GM20431 (cell line): Measurements from ENCODE around the gene ARHGEF40.

Experiments used
- in situ Hi-C: fragments of 300-500 bp; cut with MseI, MboI; formaldehyde crosslinking; loops from one replicate; pipeline ENCODE4 v1.15.0; 2020; ENCODE audit warnings: low sequenced_read_pairs; ENCODE audit not compliant: unreplicated experiment

ARHGEF40 gene

DNA sequence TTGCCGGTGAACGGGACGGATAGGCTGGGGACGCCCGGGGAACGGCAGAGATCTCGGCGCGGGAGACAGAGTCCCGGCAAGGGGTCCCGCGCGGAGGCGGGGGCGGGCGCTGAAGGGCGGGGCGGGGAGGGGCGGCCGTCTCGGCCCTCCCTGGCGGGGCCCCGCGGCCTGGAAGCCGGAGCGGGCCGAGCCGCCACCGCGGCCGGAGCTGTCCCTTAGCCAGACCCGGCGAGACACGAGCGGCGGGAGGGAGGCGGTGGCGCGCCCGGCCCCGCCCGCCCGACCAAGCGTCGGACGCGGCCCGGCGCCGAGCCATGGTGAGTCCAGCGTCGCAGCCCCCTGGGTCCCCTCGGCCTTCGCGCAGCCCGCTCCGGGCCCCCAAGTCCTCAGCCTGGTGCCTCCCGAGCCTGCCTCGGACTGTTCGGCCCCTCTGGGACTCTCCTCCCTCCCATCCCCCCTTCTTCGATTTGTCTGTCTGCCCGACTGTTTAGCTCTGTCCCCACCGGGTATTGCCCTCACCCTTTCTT lies at the start of gene ARHGEF40:
ARHGEF40 (plus strand) TSS at position 222 of the 527 bp plus-strand sequence; CDS start at position 315, 93 bp downstream.
- in situ Hi-C loops, result no loop called here

DNA sequence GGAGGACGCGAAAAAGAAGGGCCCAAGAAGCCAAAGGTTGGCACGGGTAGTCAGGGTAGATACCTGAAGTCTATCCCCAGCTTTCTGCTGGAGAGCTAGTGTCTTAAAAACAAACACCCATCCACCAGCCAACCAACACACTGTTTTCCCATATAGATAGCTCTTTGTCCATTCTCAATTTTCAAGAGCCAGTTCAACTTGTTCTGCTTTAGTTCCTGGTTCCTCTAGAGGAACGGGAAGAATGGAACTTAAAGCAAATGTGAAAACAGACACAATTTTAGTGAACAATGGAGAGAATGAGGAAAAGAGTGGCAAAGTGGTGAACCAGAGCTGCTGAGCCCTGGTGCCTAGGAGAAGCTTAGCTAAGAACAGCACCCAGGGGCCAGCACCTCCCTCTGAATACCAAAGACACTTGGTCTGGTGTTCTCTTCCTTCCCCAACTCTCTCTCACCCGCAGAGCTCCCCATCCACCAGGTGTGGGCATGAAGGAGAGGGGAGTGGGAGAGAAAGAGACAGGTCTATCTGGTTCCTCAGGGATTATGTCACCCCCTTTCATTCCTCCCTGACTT lies 49.0 kb upstream of the ARHGEF40 start:
- in situ Hi-C loops, result no loop called here

DNA sequence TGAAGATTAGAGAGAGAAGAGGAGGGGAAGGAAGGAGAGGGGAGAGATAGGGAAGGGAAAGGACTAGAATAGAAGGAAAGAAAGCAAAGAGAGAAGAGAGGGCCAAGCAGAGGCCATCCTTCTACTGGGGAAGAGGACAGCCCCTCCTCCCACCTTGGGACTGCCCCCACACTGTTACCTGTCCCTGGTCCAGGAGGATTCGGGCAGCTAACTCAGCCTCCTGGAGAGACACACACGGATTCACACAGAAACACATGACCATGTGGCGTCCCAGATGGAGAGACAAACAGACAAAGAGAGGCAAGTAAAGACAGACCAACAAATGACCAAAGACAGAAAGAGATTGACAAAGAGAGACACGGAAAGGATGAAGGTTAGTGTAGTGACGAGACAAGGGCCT lies 47.4 kb upstream of the ARHGEF40 start:
- in situ Hi-C loops, result no loop called here

DNA sequence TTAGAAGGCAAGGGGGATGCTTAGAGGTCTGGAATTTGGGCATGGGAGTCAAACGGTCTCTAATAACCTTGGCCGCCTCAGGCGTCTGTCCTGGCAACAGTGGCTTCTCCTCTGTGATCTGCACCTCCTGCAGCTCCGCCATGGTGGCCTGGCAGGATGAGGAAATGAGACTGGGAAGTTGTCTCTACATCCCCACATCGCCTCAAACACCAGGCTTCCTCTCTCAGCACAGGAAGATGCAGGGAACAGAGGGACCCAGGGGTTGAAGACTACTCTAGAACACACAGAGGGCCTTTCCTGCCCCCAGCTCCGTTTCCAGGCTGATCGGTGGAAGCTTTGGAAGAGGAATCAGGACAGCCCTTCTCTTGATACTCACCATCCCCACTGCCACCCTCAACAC lies 46.9 kb upstream of the ARHGEF40 start:
- in situ Hi-C loops, result no loop called here

DNA sequence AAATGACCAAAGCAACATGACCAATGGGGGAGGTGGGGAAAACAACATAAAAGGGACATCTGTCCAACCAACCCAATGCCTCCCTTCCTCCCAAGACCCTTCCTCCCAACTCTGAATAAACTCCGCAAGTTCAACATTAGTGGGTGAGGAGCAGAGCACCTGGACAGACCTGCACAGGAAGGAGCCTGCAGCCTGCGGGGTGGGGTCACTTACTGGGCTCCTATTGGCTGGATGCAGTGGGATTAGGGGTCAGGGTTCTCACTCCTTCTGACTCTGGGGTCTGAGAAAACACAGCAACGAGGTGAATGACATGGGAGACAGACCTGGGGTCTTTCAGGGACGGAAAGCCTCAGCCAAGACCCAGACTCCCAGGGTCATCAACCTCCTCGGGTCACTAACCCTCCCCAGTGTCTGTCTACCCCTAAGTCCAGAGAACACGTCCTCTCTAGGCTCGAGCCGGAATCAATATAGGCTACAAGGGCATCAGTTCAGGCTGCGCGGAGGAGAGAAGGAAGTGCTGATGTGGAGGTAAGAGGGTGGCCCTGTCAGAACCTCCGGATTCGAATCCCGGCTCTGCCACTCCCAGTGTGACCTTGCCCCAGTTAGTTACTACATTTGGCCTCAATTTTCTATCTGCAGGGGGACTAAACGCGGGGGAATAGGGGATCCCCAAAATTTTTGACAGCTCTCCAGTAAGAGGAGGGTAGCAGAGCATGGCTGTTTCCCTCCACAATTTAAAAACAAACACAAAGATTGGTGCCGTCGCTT lies 46.1 kb upstream of the ARHGEF40 start:
- in situ Hi-C loops, result no loop called here

DNA sequence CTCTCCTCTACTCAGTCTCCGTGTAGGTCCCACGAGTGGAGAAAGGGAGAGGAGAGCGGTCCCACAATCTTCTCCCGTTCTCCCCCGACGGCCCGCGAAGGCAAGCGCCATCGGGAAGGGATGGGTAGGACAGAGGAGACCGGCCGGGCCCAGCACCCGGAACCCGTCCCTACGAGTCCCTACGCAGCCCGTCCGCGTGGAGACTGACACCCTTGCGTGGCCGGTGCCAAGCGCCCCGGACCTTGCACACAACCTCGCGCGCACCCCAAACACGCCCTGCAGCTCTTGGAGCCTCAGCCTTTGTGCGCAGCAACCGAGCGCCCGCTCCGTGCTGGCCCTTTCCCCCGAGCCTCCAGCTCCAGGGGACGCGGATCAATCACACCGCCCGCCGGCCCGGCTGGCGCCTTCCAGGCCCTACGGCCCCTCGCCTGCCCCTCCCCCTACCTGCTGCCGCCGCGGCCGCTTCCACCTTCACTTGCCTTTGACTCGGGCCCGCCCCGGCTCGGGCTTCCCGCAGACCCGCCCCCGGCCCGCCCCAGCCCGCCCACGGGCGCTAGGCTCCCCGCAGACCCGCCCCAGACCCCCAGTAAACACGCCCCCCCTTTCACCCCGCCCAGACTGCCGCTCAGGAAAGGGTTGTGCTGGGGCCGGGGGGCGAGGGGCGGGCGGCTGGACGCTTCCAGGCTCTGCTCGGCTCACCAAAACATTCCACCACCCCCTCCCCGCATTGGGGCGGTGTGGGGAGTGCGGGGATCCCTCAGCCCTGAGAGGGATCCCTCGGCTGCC lies 45.3 kb upstream of the ARHGEF40 start, which contains the start of gene NDRG2:
NDRG2 (minus strand) TSS at position 477 of the 786 bp plus-strand sequence. CDS start 1,746 bp downstream, outside the sequence.
- in situ Hi-C loops, result no loop called here

DNA sequence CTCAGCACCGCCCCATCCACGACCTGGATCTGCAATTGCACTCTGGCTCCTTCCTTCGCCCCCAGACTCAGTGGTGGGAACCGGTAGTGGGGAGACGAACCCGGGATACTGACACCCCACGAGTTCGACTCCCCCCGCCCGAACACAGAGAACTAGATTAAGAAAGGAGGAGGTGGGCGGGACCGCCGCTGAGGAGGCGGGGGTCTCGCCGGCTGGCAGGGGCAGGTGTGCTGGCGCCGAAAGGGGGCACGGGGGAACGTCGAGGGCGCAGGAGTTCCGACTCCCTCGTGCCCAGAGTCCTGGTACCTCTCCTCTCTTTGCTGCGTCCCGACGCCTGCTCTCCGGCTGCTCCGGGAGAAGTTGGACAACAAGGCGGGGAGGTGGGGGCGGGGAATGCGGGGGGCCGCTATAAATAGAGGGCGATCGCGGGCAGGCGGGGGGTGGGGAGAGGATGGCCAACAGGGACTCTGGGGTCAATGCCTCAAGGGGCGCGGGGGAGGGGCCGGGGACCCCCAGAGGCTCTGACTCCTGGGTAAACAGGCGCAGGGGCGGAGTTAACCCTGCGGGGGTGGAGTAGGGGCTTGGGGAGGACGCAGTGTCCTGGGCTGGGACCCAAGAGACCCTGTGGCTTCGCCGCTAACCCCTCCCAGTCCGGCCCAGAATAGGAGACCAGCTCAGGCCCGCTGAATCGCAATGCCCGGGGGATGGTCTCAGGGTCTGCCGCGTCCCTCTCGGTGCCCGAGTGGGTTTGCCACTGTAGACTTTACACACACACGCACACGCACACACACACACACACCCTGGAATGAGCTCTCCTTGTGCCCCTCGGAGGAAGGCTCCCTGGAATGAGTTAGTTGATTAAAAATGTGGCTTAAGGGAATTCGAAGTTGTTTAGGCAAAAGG lies 44.5 kb upstream of the ARHGEF40 start:
- in situ Hi-C loops, result no loop called here

- in situ Hi-C loops, result no loop called here
These were observed 43.7 kb upstream of the ARHGEF40 start for GRCh38 chr14:21026274-21026987.

GRCh38 chr14:21026988-21027315 lies 43.2 kb upstream of the ARHGEF40 start:
- in situ Hi-C loops, result no loop called here

DNA sequence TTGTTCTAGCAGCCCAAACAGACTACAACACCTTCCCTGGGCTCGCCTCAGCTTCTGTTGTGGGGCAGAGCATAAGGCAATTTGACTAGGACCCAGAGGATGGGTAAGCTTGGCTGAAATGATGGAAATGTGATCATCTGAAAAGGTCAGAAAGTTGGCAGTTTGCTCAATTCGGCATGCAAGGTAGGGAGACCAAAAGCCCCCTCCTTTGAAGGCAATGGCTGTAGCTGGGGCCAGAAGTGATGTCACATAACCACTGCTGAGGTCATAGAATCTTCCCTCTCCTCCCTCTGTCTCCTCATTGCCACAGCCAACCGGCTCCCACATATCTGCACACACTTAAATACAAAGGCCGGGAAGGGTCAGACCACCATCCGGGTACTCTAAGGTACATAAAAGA lies 40.2 kb upstream of the ARHGEF40 start, which contains the start of gene TPPP2:
TPPP2 (plus strand) TSS at position 301 of the 400 bp plus-strand sequence. CDS start 365 bp downstream, outside the sequence.
- in situ Hi-C loops, result no loop called here

DNA sequence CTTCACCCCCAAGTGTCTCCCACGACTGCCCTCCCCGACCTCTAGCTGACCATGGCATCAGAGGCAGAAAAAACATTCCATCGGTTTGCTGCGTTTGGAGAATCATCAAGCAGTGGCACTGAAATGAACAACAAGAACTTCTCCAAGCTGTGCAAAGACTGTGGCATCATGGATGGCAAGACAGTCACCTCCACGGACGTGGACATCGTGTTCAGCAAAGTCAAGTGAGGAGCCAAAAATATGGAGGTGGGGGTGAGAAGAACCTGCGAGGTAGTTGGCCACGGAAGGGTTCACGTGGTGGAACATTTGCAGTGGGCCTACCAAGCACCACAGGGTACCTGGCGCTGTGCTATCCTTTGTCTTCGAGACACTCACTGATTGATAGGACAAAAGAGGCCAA lies 39.6 kb upstream of the ARHGEF40 start:
- in situ Hi-C loops, result no loop called here

- in situ Hi-C loops, result no loop called here
These were observed 37.6 kb upstream of the ARHGEF40 start for GRCh38 chr14:21032326-21033132.

DNA sequence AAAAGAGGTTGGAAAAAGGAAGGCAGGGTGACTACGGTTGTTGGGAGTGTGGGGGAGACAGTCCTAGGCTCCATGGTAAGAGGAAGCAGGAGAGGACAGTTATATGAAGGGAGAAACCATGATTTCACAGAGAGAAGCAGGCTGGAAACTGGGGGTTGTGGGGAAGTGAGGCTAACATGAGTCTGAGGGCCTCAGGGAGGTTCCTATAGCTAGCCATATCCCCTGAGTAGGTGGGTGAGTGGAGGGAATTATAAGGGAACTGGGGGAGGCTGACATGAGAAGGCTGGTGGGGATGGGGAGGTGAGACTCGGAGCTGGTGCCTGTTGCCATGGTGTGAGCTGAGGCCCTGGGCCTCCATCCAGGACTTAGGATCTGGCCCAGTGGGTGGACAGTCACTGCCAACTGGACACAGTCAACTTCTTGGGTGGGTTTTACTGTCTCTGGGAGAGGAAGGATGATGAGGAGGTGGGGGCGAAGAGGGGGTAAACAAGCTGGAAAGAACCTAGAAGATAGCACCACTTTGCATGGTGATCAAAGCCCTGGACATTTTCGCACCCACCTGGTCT lies 36.9 kb upstream of the ARHGEF40 start:
- in situ Hi-C loops, result no loop called here

DNA sequence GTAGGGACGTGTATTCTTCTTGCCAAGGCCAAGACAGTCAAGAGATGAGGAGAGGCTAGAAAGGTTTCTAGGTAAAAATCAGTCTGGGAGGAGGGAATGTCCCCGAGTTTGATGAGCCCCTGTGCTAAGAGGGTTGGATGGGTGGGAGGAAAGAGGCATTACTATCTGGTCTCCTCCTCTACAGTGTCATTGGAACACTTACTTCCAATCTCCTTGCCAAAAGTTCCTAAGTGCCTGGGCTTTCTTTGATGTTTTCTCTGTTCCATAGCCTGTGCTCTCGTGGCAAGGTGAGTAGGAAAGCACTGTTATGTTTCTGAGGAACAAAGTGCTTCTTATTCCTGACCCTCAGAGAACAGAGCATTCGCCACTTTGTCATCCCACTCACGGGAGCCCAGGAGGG lies 35.4 kb upstream of the ARHGEF40 start, which contains the start of gene RNASE13:
RNASE13 (minus strand) TSS at position 101 of the 400 bp plus-strand sequence. CDS start 519 bp downstream, outside the sequence.
- in situ Hi-C loops, result no loop called here

- in situ Hi-C loops, result no loop called here
These were observed 33.4 kb upstream of the ARHGEF40 start for GRCh38 chr14:21036751-21037150.

DNA sequence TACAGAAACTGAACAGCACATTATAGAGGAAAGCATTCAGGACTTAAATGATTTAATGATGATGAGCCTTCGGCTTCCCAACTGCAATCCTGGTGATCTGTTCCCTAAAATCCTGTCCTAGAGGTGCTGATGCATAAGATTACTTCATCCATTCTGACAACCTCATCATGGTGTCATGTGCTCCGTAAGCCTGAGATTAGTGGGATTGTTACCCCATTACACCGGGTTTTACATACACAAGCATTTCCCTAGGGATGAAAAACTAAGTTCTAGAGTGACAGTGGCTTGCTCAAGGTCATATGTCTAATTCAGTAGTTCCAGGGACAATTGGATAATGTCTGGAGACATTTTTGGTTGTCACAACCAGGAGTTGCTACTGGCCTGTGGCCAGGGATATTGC lies 32.9 kb upstream of the ARHGEF40 start:
- in situ Hi-C loops, result no loop called here

GRCh38 chr14:21038441-21039422 lies 31.4 kb upstream of the ARHGEF40 start:
- in situ Hi-C loops, result no loop called here
